DMS 273 (cell line): ENCODE data around the gene MSGN1.
"Not testable (repeated sequence)": the region's sequence is repeated elsewhere in the genome, so short reads cannot be mapped to it uniquely, and the experiment has no call there.

Source experiments
- DNase-seq: peaks from one replicate; lab custom pipeline; 2025; ENCODE audit not compliant: unreplicated experiment; lab: John Stamatoyannopoulos, UW

MSGN1 gene

DNA sequence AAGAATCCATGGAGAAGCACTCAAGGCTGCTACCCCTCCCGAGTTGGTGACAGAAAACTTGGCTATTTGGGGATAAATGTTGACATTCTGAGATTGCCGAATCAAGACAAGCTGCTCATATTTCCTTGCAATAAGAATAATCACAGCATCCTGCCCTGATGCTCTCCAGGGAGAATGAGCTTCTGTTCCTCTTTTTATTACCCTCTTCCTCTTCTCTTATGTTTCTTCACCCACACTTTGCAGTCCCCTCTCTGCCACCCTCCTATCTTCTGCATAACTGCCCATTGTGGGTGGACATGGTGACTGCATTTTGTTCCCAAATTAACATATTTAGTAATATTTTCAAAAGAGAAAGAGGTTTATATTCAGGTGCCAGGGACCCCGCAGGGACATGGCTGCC, 11.9 kb upstream of the MSGN1 start:
- DNase-seq = no peak

DNA sequence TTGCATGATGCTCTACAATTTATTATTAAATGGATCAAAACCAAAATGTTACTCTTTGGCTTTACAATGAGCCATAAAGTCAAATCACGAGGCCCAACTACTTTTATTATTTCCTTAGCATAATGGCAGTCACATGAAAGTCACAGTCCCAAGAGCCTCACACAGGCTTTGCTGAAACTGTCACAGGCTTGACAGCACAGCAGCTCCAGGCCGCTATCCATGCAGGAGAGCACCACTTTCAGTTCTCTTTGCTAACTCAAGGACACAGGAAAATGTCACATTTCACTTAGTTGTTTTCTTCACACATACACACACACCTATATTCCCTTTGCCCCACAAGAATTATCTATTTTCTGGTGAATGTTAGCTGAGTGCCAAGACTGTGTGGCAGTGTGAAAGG, 11.1 kb upstream of the MSGN1 start:
- DNase-seq = no peak

DNA sequence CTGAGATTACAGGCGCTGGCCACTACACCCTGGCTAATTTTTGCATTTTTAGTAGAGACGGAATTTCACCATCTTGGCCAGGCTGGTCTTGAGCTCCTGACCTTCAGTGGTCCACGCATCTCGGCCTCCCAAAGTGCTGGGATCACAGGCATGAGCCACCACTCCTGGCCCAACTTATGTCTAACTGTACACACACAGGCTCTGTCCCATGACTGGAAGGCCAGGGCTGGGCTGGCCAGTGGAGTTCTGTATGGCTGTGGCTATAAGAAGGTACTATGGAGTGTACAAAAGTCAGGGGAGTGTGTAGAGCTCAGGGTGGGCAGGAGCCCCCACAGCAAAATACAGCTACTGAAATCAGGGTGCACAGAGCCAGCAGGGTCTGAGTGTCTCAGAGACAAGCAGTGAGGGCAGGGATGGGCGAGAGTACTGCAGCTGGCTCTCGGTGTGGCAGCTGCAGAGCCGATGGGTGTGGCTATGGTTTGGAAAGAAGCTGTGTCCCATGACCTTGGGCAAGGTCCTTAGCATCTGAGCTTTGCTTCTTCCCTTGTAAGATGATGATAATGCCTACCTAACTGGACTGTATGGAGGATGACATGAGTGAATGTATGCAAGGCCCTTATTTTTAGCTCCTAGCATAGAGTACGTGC, 10.4 kb upstream of the MSGN1 start:
- peak; percentile 31 for DNase-seq

GRCh38 chr2:17813010-17813741, 3.1 kb upstream of the MSGN1 start:
- peak; percentile 61 for DNase-seq

DNA sequence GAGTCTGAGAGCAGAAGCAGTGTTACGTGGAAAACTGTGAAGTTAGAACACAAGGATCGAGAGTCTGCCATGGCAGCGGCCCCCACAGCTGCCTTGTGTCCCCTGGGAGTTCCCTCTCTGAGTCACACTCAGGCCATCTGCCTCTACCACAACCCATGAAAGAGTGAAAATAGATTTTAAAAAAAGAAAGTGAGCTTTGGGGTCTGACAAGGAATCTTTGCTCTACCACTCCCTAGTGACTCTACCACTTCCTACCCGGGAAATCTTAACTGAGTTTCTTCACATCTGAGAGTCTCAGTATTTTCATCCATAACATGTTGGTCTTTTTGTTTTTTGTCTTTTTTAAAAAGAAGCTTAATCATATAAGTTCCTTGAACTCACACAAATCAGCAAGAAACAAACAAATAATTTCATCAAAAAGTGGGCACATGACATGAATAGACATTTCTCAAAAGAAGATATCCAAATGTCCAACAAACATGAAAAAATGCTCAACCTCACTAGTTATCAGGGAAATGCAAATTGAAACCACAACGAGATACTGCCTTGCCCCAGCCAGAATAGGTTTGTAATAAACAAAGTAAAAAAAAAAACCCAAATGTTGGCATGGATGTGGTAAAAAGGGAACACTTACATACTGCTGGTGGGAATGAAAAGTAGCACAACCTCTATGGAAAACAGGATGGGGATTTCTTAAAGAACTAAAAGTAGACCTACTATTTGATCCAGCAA, 2.4 kb upstream of the MSGN1 start:
- peak; percentile 94 for DNase-seq

DNA sequence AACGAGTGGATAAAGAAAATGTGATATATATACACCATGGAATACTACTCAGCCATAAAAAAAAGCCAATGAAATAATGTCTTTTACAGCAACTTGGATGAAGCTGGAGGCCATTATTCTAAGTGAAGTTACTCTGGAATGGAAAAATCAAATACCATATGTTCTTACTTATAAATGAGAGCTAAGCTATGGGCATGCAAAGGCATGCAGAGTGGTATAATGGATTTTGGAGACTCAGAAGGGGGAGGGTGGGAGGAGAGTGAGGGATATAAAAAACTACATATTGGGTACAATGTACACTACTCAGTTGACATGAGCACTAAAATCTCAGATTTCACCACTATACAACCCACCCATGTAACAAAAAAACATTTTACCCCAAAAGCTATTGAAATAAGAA, 1.7 kb upstream of the MSGN1 start:
- DNase-seq = peak; percentile 77

GRCh38 chr2:17815468-17816184, 634 bp upstream of the MSGN1 start:
- peak; percentile 81 for DNase-seq

DNA sequence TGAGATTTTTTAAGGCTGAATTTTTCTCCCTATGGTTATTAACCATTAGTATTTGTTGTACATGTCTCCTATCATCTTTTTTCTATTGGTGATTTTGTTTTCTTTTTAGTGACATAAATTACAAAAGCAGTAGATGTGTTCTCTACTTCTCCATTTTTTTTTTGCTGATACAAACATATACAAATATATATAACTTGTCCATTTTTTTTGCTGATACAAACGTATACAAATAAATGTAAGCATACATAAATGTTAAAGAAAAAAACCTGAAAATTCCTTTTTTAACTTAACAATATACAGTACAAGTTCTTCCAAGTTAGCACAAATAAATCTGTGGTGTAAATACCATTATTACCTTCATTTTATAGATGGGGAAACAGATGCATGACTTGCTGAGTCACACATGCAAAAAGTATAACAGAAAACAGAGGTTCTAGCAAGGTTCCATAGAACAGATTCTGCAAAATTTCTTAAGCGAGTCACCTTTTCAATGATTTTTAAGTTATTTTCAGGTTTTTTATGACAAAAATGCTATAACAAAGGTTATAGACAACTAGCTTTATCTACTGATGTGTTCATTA, 2.1 kb downstream of the MSGN1 start:
- peak; percentile 21 for DNase-seq

GRCh38 chr2:17821080-17821479, 4.8 kb downstream of the MSGN1 start:
- DNase-seq = peak; percentile 56

GRCh38 chr2:17821535-17822444, 5.5 kb downstream of the MSGN1 start:
- DNase-seq = peak; percentile 42

GRCh38 chr2:17822445-17823117, 6.3 kb downstream of the MSGN1 start:
- DNase-seq = peak; percentile 28

GRCh38 chr2:17823646-17824045, 7.4 kb downstream of the MSGN1 start:
- DNase-seq = not testable (repeated sequence)

- no peak for DNase-seq
Observed at GRCh38 chr2:17827316-17827715, 11.1 kb downstream of the MSGN1 start.

DNA sequence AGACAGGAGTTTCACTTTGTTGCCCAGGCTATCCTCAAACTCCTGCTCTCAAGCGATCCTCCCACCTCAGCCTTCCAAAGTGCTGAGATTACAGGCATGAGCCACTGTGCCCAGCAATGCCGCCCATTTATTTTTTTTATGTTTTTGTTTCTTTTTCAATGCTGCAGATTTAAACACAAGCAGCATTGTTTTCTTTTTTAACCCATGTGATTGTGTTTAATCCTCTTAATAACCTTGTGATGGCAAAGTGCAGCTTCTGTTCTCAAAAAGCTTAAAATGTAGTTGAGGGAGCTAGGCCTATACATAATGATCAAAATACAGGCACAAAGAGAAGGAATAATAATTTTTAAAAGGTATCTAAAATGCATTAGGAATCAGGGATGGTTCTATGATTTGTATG, 11.5 kb downstream of the MSGN1 start:
- DNase-seq = no peak

GRCh38 chr2:17830053-17831034, 14.1 kb downstream of the MSGN1 start:
- DNase-seq = peak; percentile 96

DNA sequence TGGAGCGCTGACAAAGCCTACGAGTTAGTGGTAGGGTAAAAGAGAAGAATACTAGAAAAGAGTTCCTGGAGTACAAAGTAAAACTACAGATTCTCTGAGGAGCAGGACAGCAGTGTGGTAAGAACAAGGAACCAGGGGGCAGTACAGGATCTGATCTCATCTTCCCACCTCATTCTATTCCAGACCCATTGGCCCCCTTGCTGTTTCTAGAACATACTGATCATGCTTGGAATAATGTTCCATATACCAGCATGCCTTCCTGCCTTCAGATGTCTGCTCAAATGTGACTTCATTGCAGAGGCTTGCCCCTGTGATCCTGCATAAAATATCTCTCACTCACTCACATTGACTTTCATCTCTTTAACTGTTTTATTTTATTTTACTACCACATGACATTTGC, 19.3 kb downstream of the MSGN1 start:
- no peak for DNase-seq

GRCh38 chr2:17839959-17840358, 23.7 kb downstream of the MSGN1 start:
- DNase-seq = no peak

DNA sequence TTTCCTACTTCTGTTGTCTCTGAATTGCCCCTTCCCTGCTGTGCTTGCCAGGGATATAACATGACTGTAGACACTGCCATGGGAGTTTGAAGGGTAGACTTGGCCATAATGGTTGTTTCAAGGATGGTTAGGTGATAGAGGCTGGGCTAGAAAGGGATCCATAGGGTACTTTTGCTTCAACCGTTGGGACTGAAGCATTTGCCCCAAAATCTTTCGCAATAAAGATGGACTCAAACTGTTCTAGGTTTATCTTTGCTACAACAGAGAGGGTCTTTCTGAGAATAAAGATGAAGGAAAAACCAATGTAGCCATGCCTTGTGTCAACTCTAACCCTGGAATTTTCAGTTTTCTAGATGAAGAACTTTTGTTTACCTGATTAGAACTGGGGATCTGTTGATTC, 27.2 kb downstream of the MSGN1 start:
- DNase-seq = no peak
